ENCODE measurements around the gene PPP2R2D. TPM values are rescaled to one million over a fixed set of nuclear protein-coding genes. Genes with fewer than 3 reads are reported as not detected.
"Not testable (repeated sequence)": the region's sequence is repeated elsewhere in the genome, so short reads cannot be mapped to it uniquely, and the experiment has no call there.

Gene PPP2R2D
- total RNA-seq, 1 donor from 2014 or later: 36.9 TPM

GRCh38 chr10:131981429-131982184 lies 80.8 kb downstream of the PPP2R2D start, which contains the start of gene BNIP3:
Gene BNIP3 (minus strand): TSS chr10:131981923. CDS start chr10:131981806, 117 bp downstream.
- peaks cover 9% of the 10 kb centered on the region for H3K27me3 Mint-ChIP-seq (ENCODE audit: unreplicated experiment)
- no peak within 1 kb of the TSS for H3K27ac Mint-ChIP-seq (ENCODE audit: unreplicated experiment)
- H3K4me3 Mint-ChIP-seq (ENCODE audit: unreplicated experiment): peak within 1 kb of the TSS; percentile 92
- peak; percentile 20 for TF ChIP-seq CTCF (IDR thresholded peaks at IDR 0.05; ENCODE audit: unreplicated experiment)
- no peaks in the 10 kb centered on the region for H3K9me3 Mint-ChIP-seq (ENCODE audit: unreplicated experiment)
- peaks cover 4% of the 10 kb centered on the region for H3K36me3 Mint-ChIP-seq (ENCODE audit: low read depth, unreplicated experiment)
- peaks cover 15% of the 10 kb centered on the region for H3K4me1 Mint-ChIP-seq (ENCODE audit: unreplicated experiment)
- DNase-seq (ENCODE audit: low spot score): peak; percentile 98

GRCh38 chr10:131982185-131982756 lies 81.5 kb downstream of the PPP2R2D start:
- Mint-ChIP-seq H3K4me1 (ENCODE audit: unreplicated experiment) (peaks cover 15% of the 10 kb centered on the region), H3K27me3 (ENCODE audit: unreplicated experiment) (peaks cover 9% of the 10 kb centered on the region), H3K9me3 (ENCODE audit: unreplicated experiment) (no peaks in the 10 kb centered on the region), H3K4me3 (ENCODE audit: unreplicated experiment) (no peak overlapping the region), H3K27ac (ENCODE audit: unreplicated experiment) (no peak overlapping the region), H3K36me3 (ENCODE audit: low read depth, unreplicated experiment) (peaks cover 4% of the 10 kb centered on the region)
- DNase-seq (ENCODE audit: low spot score): no peak
- TF ChIP-seq CTCF (IDR thresholded peaks at IDR 0.05; ENCODE audit: unreplicated experiment): no peak

GRCh38 chr10:131982796-131983195 lies 82.0 kb downstream of the PPP2R2D start:
- peaks cover 9% of the 10 kb centered on the region for H3K27me3 Mint-ChIP-seq (ENCODE audit: unreplicated experiment)
- peaks cover 4% of the 10 kb centered on the region for H3K36me3 Mint-ChIP-seq (ENCODE audit: low read depth, unreplicated experiment)
- no peak for DNase-seq (ENCODE audit: low spot score)
- peak overlapping the region; percentile 43 for H3K4me3 Mint-ChIP-seq (ENCODE audit: unreplicated experiment)
- H3K9me3 Mint-ChIP-seq (ENCODE audit: unreplicated experiment): no peaks in the 10 kb centered on the region
- H3K27ac Mint-ChIP-seq (ENCODE audit: unreplicated experiment): no peak overlapping the region
- TF ChIP-seq CTCF (IDR thresholded peaks at IDR 0.05; ENCODE audit: unreplicated experiment): no peak
- peaks cover 15% of the 10 kb centered on the region for H3K4me1 Mint-ChIP-seq (ENCODE audit: unreplicated experiment)

- Mint-ChIP-seq H3K9me3 (ENCODE audit: unreplicated experiment) (no peaks in the 10 kb centered on the region), H3K36me3 (ENCODE audit: low read depth, unreplicated experiment) (peaks cover 4% of the 10 kb centered on the region), H3K4me3 (ENCODE audit: unreplicated experiment) (no peak overlapping the region), H3K27ac (ENCODE audit: unreplicated experiment) (no peak overlapping the region), H3K27me3 (ENCODE audit: unreplicated experiment) (peaks cover 8% of the 10 kb centered on the region), H3K4me1 (ENCODE audit: unreplicated experiment) (peaks cover 15% of the 10 kb centered on the region)
- DNase-seq (ENCODE audit: low spot score): no peak
- no peak for TF ChIP-seq CTCF (IDR thresholded peaks at IDR 0.05; ENCODE audit: unreplicated experiment)
Observed at GRCh38 chr10:131983780-131984179, 83.0 kb downstream of the PPP2R2D start.

GRCh38 chr10:131986851-131987250 lies 86.0 kb downstream of the PPP2R2D start:
- not testable (repeated sequence) for H3K4me1 Mint-ChIP-seq (ENCODE audit: unreplicated experiment); H3K36me3 Mint-ChIP-seq (ENCODE audit: low read depth, unreplicated experiment); H3K9me3 Mint-ChIP-seq (ENCODE audit: unreplicated experiment); H3K27ac Mint-ChIP-seq (ENCODE audit: unreplicated experiment); H3K4me3 Mint-ChIP-seq (ENCODE audit: unreplicated experiment); DNase-seq (ENCODE audit: low spot score); H3K27me3 Mint-ChIP-seq (ENCODE audit: unreplicated experiment)

GRCh38 chr10:131987301-131987700 lies 86.5 kb downstream of the PPP2R2D start:
- not testable (repeated sequence) for H3K4me1 Mint-ChIP-seq (ENCODE audit: unreplicated experiment); H3K9me3 Mint-ChIP-seq (ENCODE audit: unreplicated experiment); DNase-seq (ENCODE audit: low spot score); H3K4me3 Mint-ChIP-seq (ENCODE audit: unreplicated experiment); H3K27ac Mint-ChIP-seq (ENCODE audit: unreplicated experiment); H3K36me3 Mint-ChIP-seq (ENCODE audit: low read depth, unreplicated experiment); H3K27me3 Mint-ChIP-seq (ENCODE audit: unreplicated experiment)

GRCh38 chr10:131987786-131988185 lies 87.0 kb downstream of the PPP2R2D start:
- not testable (repeated sequence) for H3K27ac Mint-ChIP-seq (ENCODE audit: unreplicated experiment); H3K9me3 Mint-ChIP-seq (ENCODE audit: unreplicated experiment); H3K27me3 Mint-ChIP-seq (ENCODE audit: unreplicated experiment)

More at GRCh38 chr10:131987786-131988185, 87.0 kb downstream of the PPP2R2D start:
- not testable (repeated sequence) for H3K4me3 Mint-ChIP-seq (ENCODE audit: unreplicated experiment); H3K36me3 Mint-ChIP-seq (ENCODE audit: low read depth, unreplicated experiment); H3K4me1 Mint-ChIP-seq (ENCODE audit: unreplicated experiment); DNase-seq (ENCODE audit: low spot score)

Measured in endothelial cell (in vitro differentiated cells).